Activated B cell treated with CpG ODN at 0.5 μM for 24 hours (primary cell): Measurements from ENCODE around the gene WWOX. TPM values are rescaled to one million over a fixed set of nuclear protein-coding genes. Genes with fewer than 3 reads are reported as not detected.

ENCODE experiments used
- ATAC-seq: fragments of 200-7000 bp; cut with Tn5 transposase; one replicate; pipeline ENCODE4 v1.10.0; 2021; ENCODE audit warnings: low read depth, mild to moderate bottlenecking, moderate library complexity
- CTCF ChIA-PET: fragments of 350-600 bp; sonication (Branson Sonifier 250); formaldehyde crosslinking; loops from one replicate; lab custom pipeline; 2021; ENCODE audit warnings: antibody characterized with exemption; lab: Charles Lee
- POLR2A ChIA-PET: fragments of 350-600 bp; sonication (Branson Sonifier 250); formaldehyde crosslinking; loops from one replicate; lab custom pipeline; 2021; ENCODE audit warnings: antibody characterized with exemption; lab: Charles Lee
- DNase-seq: peaks from one replicate; pipeline ENCODE4 v3.0.0; 2022
- H3K27ac Mint-ChIP-seq: one replicate; pipeline ENCODE4 v1.8.0; 2020; ENCODE audit warnings: mixed read lengths
- H3K27me3 Mint-ChIP-seq: one replicate; pipeline ENCODE4 v1.8.0; 2021; ENCODE audit warnings: mixed read lengths
- H3K36me3 Mint-ChIP-seq: one replicate; pipeline ENCODE4 v1.8.0; 2021; ENCODE audit warnings: low read depth, mixed read lengths
- H3K4me1 Mint-ChIP-seq: one replicate; pipeline ENCODE4 v1.8.0; 2021; ENCODE audit warnings: mixed read lengths
- H3K4me3 Mint-ChIP-seq: one replicate; pipeline ENCODE4 v1.8.0; 2020; ENCODE audit warnings: mild to moderate bottlenecking, mixed read lengths
- H3K9me3 Mint-ChIP-seq: one replicate; pipeline ENCODE4 v1.8.0; 2020; ENCODE audit warnings: mixed read lengths
- intact Hi-C: fragments of 100-400 bp; cut with micrococcal nuclease; formaldehyde crosslinking; loops from one replicate; pipeline ENCODE4 v1.15.1; 2024
- total RNA-seq: library from RNA; stranded (reverse); gene quantifications from 2 replicates; pipeline ENCODE4 v1.2.3, GENCODE V29; 2022
- TF ChIP-seq, protein P1 (sequence below): fragments of 200-600 bp; IDR thresholded peaks from one replicate; pipeline ENCODE4 v1.8.0; 2022; ENCODE audit warnings: antibody characterized with exemption, mild to moderate bottlenecking

The WWOX gene
- total RNA-seq, 1 donor from 2014 or later = 22.6 TPM

DNA sequence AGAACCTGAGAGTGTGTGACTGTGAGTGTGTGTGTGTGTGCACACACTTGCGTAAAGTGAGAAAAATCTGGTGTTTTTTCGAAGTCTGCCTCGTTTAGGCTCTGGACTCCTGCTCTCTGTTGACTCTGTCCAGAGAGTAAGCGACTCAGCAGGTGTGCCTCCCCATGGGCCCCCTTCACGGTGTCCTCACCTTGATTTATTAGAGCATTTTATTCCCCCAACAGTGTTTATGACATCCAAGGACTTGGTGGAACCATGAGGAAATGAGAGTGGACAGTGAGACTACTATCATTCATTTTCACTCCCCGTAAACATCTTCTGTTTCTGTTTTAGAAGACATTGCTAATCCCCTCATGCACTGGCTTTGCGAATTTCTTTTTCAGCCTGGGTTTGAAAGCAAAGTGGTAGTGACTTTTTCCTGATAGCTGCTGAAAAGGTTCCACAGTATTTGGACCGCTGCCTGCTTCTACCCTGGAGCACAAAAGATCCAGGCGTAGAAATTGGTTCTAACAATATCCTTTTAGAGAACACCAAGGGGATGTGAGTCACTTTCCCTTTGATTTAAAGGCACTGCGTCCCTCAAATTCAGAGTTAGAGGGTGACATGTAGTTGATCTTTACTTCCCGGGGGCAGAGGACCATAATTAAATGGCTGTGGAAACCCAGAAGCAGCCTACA is 218.2 kb downstream of the WWOX start:
- no peaks in the 10 kb centered on the region for H3K27me3 Mint-ChIP-seq
- ATAC-seq = no peak
- no peak for DNase-seq
- TF ChIP-seq, protein P1, sequence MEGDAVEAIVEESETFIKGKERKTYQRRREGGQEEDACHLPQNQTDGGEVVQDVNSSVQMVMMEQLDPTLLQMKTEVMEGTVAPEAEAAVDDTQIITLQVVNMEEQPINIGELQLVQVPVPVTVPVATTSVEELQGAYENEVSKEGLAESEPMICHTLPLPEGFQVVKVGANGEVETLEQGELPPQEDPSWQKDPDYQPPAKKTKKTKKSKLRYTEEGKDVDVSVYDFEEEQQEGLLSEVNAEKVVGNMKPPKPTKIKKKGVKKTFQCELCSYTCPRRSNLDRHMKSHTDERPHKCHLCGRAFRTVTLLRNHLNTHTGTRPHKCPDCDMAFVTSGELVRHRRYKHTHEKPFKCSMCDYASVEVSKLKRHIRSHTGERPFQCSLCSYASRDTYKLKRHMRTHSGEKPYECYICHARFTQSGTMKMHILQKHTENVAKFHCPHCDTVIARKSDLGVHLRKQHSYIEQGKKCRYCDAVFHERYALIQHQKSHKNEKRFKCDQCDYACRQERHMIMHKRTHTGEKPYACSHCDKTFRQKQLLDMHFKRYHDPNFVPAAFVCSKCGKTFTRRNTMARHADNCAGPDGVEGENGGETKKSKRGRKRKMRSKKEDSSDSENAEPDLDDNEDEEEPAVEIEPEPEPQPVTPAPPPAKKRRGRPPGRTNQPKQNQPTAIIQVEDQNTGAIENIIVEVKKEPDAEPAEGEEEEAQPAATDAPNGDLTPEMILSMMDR = no peak
- no peak overlapping the region for H3K27ac Mint-ChIP-seq
- no peaks in the 10 kb centered on the region for H3K36me3 Mint-ChIP-seq
- no peaks in the 10 kb centered on the region for H3K4me1 Mint-ChIP-seq
- CTCF ChIA-PET = no interaction called here
- H3K4me3 Mint-ChIP-seq = no peak overlapping the region
- H3K9me3 Mint-ChIP-seq = no peaks in the 10 kb centered on the region
- intact Hi-C loops = no loop called here
- POLR2A ChIA-PET = no interaction called here

DNA sequence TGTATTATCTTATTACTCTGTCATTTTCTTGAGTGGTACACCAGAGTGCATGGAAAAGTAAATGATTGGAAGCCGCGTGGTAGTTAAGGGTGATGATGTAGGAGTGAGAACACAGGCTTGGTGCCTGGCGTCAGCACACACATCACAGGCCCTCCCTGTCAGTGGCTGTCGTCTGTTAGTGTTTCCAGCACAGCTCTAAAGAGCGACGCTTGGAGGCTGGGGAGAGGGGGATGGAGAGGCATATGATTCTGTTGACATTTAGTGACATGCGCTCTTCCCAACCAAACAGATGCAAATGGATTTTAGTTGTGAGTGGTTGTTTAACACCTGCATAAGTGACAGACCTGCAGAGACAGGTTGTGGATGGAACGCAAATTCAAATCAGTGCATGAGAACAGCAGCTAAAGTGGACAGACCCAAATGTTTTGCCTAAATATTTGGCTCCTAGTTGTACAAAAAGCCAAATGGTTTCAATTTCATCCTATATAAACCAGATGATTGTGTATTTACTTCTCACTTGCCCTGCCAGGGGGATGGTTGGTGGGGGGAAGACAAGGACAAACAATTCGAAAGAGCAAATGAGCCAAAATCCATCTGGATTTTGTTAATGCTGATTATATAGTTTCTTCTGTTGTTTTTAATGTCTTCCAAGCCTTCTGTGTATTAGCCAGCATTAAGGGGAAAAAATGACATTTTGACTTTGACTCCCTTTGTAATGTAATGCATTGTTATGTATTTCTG is 222.3 kb downstream of the WWOX start:
- Mint-ChIP-seq H3K27ac (no peak overlapping the region), H3K9me3 (no peaks in the 10 kb centered on the region), H3K27me3 (no peaks in the 10 kb centered on the region), H3K36me3 (no peaks in the 10 kb centered on the region), H3K4me3 (no peak overlapping the region), H3K4me1 (no peaks in the 10 kb centered on the region)
- CTCF ChIA-PET = no interaction called here
- no peak for ATAC-seq
- TF ChIP-seq, protein P1 = no peak
- intact Hi-C loops = no loop called here
- POLR2A ChIA-PET = no interaction called here
- no peak for DNase-seq

DNA sequence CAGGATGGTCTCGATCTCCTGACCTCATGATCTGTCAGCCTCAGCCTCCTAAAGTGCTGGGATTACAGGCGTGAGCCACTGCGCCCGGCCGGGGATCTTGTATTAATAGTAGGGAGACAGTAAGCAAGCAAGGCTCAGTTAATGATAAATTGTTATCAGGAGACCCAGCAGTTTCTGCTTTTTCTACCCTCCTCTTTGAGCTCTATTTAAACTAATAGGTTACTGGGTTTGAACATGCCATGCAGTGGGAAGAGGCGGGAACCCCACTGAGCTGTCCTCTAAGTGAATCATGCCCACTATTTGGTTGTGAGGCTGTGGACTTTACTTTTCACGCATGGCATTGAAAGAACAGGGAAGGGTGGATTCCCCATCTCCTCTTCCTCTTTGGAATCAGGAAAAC is 223.9 kb downstream of the WWOX start:
- Mint-ChIP-seq H3K4me3 (no peak overlapping the region), H3K36me3 (no peaks in the 10 kb centered on the region), H3K4me1 (no peaks in the 10 kb centered on the region), H3K27ac (no peak overlapping the region), H3K9me3 (no peaks in the 10 kb centered on the region), H3K27me3 (no peaks in the 10 kb centered on the region)
- TF ChIP-seq, protein P1 = no peak
- intact Hi-C loops = no loop called here
- ChIA-PET POLR2A (no interaction called here), CTCF (no interaction called here)
- no peak for DNase-seq
- no peak for ATAC-seq

- CTCF ChIA-PET = no interaction called here
- H3K4me1 Mint-ChIP-seq = no peaks in the 10 kb centered on the region
- H3K27ac Mint-ChIP-seq = no peak overlapping the region
Observed at GRCh38 chr16:78324649-78325285, 225.3 kb downstream of the WWOX start.

More at GRCh38 chr16:78324649-78325285, 225.3 kb downstream of the WWOX start:
- intact Hi-C loops = no loop called here
- DNase-seq = no peak
- Mint-ChIP-seq H3K36me3 (no peaks in the 10 kb centered on the region), H3K27me3 (no peaks in the 10 kb centered on the region), H3K4me3 (no peak overlapping the region), H3K9me3 (no peaks in the 10 kb centered on the region)
- POLR2A ChIA-PET = no interaction called here
- no peak for ATAC-seq
- TF ChIP-seq, protein P1 = no peak
